Epithelial cell of esophagus (primary cell): Measurements from ENCODE around the gene PEF1.

Source experiments
- DNase-seq: peaks from one replicate; pipeline ENCODE4 v3.0.0; 2010; ENCODE audit warnings: low read depth
- H3K4me3 ChIP-seq: 2 replicates; pipeline ENCODE4 v1.5.1; 2011; ENCODE audit warnings: mild to moderate bottlenecking, low read length, control low read depth
- TF ChIP-seq, protein P1 (sequence below): IDR thresholded peaks from 2 replicates; pipeline ENCODE4 v1.5.1; 2011; ENCODE audit warnings: low read depth, mild to moderate bottlenecking, low read length, control low read depth, inconsistent platforms; ENCODE audit not compliant: insufficient read depth; ENCODE audit errors: missing control alignments

PEF1 gene

DNA sequence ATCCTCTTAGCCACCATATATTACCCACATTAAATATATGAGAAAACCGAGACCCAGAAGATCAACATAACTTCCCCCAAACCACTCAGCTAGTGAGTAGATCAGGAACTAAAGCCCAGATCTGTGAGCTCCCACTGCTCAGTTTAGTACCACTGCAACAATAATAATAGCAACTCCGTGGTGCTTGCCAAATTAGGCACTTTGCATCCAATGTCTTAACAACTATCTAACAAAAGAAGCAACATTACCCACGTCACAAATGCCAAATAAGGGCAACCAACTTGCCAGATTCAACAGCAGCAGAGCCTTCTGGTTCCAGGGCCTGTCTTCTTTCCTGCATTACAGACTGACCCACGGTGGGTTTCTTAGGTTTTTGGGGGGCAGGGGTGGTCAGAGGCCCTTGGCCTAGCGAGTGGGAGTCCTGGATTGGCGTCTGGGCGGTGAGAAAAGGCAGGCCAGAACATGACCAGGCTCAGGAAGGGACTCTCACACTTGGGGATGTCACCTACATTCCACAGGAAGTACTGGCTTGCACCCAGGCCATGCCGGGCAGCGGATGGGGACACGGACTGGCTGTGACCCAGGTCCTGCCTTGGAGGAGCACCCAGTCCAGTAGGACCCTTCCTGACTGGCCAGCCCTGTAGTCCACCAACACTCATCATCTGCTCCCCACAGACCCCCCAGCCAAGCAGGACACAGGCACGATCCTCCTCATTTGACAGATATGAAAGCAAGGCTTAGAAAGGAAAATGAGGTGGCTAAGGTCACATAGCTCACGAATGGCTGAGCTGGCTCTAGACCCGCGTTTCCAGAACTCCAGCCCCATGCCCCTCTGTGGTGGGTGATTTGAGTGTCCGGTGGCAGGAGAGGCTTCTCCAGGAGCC is 22.6 kb downstream of the PEF1 start:
- TF ChIP-seq, protein P1, sequence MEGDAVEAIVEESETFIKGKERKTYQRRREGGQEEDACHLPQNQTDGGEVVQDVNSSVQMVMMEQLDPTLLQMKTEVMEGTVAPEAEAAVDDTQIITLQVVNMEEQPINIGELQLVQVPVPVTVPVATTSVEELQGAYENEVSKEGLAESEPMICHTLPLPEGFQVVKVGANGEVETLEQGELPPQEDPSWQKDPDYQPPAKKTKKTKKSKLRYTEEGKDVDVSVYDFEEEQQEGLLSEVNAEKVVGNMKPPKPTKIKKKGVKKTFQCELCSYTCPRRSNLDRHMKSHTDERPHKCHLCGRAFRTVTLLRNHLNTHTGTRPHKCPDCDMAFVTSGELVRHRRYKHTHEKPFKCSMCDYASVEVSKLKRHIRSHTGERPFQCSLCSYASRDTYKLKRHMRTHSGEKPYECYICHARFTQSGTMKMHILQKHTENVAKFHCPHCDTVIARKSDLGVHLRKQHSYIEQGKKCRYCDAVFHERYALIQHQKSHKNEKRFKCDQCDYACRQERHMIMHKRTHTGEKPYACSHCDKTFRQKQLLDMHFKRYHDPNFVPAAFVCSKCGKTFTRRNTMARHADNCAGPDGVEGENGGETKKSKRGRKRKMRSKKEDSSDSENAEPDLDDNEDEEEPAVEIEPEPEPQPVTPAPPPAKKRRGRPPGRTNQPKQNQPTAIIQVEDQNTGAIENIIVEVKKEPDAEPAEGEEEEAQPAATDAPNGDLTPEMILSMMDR: no peak
- no peak overlapping the region for H3K4me3 ChIP-seq
- no peak for DNase-seq

DNA sequence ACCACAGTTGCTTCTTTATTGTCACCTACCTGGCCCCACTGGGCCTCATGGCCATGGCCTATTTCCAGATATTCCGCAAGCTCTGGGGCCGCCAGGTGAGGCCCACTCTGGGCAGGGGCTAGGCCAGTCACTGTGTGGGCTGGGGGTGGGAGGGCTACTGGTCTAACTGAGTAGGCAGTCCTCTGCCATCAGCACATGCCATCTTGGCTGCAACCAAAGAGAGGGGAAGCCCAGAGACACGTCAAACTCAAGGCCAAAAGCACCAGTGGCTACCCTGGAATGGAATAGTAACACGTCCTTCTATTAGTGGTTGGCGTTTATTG is 23.2 kb downstream of the PEF1 start:
- TF ChIP-seq, protein P1: no peak
- no peak overlapping the region for H3K4me3 ChIP-seq
- DNase-seq: no peak

DNA sequence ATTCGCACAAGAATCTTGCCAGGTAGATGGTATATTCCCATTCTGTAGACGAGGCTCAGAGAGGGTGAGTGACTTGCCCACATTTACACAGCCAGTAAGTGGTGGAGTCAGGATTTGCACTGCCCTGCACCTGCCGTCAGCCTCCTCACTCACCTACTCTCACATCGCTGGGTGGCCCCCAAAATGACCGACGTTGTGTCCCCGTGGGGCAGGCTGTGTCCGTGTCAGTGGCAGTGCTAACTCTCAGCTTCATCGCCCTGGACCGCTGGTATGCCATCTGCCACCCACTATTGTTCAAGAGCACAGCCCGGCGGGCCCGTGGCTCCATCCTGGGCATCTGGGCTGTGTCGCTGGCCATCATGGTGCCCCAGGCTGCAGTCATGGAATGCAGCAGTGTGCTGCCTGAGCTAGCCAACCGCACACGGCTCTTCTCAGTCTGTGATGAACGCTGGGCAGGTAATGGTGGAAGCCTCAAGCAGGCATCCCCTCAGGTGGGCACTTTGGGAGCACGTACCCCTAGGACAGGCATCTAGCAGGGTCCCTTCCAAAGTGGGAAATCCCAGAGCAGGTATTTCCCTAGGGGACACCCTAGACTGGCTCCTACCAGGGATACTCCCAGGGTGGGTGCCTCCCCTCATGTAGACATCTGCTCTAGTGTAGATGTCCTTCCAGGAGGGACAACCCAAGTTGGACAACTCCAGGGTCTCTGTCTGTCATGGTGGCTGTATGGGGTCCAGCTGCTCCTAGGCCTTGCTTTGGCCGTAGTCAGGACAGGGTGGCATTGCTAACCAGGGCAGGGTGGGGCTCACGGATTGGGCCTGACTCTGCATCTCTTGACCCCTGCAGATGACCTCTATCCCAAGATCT is 23.8 kb downstream of the PEF1 start:
- TF ChIP-seq, protein P1: no peak
- no peak overlapping the region for H3K4me3 ChIP-seq
- DNase-seq: no peak

DNA sequence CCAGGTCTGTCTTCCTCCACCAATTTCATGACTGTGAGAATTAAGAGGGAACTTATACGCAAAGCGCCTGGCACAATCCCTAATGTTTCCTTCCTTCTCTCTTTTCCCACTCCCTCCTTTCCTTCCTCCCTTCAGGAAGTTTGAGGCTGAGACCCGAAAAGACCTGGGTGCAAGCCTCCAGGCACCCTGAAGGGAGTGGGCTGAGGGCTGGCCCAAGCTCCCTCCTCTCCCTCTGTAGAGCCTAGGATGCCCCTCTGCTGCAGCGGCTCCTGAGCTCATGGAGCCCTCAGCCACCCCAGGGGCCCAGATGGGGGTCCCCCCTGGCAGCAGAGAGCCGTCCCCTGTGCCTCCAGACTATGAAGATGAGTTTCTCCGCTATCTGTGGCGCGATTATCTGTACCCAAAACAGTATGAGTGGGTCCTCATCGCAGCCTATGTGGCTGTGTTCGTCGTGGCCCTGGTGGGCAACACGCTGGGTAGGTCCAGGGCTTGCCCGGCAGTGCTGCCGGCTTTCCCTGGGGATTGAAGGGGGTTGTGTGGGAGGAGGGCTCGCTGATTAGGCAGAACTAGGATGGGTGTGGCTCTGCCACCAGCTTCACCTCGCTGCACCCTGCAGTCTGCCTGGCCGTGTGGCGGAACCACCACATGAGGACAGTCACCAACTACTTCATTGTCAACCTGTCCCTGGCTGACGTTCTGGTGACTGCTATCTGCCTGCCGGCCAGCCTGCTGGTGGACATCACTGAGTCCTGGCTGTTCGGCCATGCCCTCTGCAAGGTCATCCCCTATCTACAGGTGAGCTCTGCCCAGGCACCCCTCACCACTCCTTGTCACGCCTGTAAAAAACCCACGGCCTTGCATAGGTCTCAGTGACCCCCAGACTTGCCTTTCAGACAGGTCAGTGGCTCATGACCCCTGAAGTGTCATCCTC is 25.5 kb downstream of the PEF1 start:
- no peak for DNase-seq
- no peak overlapping the region for H3K4me3 ChIP-seq
- TF ChIP-seq, protein P1: no peak

DNA sequence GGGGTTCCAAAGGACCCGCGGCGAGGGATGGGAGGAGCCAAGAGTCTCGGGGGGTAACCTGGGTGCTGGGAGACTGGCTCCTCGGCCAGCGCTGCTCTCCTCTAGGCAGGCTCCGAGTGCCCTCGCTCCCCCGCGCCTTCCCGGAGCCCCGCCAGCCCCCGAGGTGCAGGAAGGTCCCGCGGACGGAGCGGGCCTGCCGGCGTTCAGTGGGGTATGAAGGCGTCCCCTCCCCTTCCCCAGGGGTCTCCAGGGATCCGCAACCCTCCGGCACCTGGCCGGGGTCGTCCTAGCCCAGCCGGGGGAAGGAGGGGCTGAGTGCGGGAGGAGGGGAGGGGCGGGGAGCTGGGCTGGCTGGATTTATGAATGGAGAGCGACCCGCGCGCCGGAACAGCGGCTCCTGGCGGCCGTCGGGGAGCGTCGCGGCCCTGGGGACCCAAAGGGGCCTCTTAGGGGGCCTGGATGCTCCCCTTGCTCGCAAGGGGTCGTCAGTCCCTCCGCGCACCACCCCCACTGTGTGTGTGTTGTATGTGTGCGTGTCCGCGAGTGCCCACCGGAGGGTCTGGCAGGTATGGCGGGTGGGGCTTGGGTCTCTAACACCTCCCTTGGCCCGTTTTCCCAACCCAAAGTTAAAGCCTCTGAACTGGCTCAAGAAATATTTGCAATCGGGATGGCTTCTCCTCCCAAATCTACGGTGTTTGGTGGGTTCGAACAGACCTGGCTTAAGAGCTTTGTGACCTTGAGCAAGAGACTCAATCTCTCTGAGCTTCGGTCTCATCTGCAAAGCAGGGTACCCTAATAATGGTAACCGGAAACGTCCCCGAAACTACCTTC is 26.5 kb downstream of the PEF1 start:
- peak; percentile 36 for DNase-seq
- TF ChIP-seq, protein P1: peak; percentile 62
- peak overlapping the region; percentile 41 for H3K4me3 ChIP-seq
